NCI-H2107 treated with DMSO at 0.1 percent for 48 hours (cell line): ENCODE data around the gene PRDM2.

Experiments used
- DNase-seq: peaks from one replicate; lab custom pipeline; 2025; ENCODE audit not compliant: unreplicated experiment; lab: John Stamatoyannopoulos, UW

Gene PRDM2

DNA sequence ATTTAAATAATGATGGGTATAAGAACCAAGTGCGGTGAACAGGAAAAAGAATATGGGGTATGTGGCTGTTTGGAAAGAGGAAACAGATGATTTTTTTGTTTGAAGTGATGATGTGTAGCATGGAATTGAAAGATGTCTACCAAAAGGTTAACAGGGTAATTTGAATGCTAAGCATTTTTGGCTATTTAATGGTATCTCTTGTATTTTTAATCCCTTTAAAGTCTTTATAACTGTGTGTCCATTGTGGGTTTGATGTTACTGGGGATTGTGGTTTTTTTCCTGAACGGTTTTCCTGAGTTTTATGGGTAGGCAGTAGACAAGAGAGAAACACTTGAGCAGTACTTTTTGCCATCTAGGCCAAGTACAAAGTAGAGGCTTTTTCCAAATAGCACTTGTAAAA is 63.2 kb downstream of the PRDM2 start:
- DNase-seq = no peak

DNA sequence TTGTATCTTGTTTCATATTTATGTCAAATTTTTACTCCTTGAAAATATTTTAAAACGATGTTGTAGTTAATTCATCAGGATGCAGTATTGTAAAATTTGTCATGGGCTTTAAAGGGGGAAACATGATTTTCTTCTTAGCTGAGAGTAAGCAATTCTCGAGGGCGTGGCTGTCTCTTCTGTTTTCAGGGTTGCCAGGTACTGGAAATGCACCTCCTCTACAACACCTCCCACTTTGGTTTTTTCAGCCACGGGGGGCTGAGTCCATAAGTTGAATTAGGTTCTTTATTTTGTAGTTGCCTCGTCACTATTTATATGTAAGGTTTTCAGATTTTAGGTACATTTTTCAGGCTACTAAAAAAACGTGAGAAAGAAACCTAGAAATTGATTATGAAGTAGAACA is 64.0 kb downstream of the PRDM2 start:
- no peak for DNase-seq

DNA sequence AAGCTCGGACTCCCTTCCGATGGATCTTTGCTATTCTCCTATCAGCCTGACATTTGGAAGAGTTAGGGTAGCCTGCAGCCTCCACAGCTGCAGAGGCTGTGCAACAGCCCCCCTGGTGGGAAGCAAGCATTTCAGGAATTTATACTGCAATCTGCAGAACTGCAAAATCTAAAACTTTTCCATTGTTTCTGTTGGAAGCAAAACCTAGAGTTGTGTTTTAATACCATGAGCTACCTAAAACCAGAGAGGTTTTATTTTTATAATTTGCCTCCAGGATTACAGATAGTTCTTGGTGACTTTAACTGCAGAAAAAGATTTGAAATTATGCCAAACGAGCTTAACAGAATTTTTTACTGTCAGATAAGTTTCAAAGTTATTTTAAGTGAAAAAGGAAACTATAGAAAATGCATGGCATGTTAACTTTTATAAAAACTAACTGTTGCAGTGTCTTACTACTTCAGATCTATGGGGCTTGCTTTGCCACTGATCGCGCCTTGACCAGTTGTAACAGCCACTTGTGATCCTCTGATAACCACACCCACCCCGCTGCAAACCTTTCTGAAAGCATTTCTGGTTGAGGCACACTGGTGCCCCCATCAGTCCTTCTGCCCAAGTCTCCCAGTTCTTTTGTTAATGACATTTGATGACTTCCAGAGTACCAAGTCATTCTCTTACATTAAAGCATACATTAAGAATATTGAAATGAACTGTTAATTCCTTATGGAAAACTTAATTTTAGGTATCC is 64.8 kb downstream of the PRDM2 start:
- no peak for DNase-seq

DNA sequence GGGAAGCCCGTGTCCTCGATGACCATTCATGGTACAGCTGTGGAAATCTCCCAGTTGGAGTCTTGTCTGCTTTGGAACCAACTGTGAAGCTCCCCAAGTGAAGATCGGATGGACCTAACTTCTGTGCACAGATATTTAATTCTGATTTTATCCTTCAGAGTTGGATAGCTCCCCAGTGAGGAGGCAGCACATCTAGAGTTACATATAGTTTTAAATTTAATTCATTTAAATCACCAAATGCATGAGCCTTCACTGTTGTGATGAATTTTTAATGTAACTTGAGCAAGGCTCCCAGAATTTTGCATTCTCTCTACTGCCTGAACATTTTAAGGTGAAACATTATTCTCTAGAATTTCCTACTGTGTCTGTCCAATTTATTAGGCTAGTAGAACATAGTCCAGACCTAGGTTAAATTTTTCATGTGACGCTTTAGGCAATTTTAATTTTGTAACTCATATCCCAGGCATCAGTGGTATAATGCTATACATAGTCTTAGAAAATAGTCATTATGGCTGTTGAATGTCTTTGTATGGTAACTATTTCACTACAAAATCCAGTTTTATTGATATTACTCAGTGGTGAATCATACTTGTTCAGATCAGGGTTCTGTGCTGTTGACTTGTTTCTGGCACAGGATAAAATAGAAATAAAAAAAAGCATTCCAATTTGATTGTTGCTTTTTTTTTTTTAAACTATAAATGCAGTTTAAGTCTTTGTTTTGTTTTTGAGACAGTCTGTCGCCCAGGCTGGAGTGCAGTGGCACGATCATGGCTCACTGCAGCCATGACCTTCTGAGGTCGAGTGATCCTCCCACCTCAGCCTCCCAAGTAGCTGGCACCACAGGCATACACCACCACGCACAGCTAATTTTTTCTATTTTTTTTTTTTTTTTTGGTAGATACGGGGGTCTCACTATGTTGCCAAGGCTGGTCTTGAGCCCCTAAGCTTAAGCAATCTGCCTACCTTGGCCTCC is 66.9 kb downstream of the PRDM2 start:
- DNase-seq = no peak

DNA sequence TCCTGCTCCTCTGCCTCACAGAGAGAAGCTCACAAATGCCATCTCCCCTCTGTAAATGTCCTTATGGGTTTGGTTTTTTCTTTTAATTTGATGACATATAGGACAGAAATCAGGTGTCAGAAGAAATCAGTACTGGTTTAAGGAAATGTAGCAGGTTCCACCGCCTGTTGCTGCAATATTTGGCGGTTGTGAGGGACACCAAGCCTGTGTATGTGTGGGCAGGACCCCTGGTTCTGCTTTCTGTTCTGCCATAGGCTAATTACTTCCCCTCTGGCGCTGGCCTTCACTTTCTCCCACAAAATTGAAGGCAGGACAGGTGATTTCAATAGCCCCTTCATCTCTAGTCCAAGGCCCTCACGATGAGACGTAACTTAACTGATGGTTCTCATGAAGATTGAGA is 69.2 kb downstream of the PRDM2 start:
- DNase-seq = no peak

DNA sequence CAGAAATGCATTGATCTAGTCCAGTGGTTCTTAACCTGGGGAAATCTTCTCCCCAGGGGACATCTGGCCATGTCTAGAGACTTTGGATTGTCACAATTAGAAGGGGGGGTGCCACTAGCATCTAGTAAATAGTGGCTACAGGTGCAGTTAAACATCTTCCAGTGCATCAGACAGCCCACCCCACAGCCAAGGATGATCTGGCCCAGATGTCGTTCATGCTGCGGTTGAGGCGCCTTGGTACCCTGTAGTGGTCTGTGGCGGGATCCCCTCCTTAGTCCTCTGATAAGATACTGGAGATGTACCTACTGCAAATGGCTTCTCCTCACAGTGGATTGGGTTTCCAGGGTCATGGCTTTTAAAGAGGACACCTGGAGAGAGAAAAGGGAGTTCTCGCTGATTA is 69.8 kb downstream of the PRDM2 start:
- DNase-seq = no peak

DNA sequence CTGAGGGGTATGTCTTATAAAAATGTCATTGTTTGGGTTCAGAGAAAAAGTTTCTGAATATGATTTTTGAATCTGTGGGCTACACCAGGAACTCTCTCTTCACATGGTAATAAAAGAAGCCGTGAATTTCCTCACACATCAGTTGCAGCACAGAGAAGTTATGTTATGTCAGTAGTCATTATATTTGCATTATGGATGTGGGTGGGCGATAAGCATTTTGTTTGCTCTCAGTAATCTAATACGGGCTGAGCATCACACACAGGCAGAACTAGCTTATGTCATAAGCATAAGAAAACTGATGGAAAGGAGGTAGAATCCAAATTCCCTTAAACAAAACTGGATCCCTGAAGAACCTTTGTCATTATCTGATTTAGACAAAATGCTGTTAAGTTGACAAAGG is 70.8 kb downstream of the PRDM2 start:
- no peak for DNase-seq

DNA sequence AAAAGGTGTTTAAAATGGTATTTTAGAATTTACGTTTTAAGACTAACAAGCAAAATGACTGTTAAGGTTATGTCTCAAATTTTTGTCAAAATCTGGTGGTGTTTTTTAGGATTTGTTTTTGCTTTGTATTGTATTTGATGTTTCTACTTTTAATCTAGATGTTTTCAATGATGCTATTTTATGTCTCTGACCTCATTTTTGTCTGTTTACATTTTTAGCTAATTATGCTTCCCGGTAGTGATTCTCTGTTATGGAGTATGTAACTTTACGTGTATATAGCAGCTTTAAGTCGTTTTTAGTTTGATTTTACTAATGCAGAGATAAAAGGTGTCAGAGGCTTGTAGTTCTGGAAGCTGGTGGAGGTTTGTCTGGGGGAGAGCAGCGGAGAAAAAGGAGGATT is 71.8 kb downstream of the PRDM2 start:
- no peak for DNase-seq

DNA sequence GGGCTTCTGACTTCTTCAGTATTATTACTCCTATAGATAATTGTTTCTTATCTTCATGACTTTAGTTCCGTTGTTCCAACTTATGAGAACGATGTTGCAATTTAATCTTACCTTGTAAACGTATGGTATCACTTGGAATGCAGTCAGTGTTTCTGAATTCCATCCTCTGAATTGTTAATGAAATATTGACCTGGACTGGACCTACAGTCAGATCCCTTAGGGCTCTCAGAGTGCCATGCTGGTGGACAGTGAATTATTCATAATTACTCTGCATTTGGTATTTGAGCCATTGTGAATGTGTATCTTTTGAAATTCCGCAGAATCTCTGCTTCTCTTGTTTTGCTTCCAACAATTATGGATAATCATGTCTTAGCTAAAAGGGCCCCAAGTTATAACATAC is 72.3 kb downstream of the PRDM2 start:
- no peak for DNase-seq

DNA sequence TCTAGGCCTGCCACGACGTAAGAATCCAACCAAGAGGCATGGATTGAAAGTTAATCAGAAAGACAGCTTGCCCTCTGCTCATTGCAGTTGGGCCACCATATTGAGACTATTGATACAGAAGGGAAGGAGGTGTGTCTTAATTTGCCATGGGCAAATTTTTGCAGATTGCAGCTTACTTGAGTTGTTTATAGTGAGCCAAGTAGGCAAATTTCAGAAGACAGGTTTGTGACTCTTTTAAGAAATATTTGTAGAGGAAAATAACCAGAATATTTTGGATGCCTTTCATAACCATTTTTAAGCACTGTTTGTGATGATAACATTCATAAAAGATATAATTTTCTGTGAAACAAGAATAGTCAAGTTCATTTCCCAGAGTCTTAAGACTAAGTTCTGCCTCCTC is 74.1 kb downstream of the PRDM2 start:
- DNase-seq = no peak

DNA sequence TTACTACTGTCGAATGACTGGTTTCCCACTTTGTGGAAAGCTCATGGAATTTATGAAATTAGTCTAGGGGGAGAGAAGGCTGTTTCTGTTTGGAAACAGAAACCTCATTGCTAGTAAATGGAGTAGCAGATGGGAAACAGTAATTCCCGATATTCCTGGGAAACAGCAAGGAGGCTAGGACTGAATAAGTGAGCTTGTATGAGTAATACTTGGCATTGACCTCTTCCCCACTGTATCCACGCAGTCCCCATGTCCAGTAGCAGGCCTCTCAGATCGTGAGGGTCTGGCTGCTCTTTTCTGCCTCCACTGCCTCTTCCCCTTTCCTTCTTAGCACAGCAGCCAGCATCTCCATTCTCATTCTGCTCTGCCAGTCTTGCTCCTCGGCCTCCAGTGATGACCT is 75.5 kb downstream of the PRDM2 start:
- no peak for DNase-seq

DNA sequence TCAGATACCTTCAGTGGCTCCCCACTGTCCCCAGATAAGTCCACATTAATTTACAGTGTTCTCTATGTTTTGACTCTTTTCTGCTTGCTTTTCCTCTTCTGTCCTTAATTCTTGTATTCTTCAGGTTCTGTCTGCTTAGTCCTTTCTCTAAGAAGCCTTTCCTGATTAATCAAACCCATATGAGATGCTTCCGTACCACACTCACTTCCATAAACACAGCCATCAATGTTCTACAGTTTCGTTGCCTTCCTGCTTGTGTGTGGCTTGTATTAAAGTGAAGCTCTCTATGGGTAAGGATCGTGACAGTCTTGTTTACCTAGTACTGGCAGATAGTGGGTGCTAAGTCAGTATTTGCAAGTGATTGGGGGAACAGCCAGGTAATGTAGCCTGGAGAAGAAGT is 75.9 kb downstream of the PRDM2 start:
- no peak for DNase-seq

DNA sequence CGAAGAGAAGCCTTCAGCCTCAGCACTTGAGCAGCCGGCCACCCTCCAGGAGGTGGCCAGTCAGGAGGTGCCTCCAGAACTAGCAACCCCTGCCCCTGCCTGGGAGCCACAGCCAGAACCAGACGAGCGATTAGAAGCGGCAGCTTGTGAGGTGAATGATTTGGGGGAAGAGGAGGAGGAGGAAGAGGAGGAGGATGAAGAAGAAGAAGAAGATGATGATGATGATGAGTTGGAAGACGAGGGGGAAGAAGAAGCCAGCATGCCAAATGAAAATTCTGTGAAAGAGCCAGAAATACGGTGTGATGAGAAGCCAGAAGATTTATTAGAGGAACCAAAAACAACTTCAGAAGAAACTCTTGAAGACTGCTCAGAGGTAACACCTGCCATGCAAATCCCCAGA is 78.4 kb downstream of the PRDM2 start:
- no peak for DNase-seq

DNA sequence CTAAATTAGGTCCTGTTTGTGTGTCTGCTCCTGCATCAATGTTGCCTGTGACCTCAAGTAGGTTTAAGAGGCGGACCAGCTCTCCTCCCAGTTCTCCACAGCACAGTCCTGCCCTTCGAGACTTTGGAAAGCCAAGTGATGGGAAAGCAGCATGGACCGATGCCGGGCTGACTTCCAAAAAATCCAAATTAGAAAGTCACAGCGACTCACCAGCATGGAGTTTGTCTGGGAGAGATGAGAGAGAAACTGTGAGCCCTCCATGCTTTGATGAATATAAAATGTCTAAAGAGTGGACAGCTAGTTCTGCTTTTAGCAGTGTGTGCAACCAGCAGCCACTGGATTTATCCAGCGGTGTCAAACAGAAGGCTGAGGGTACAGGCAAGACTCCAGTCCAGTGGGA is 79.9 kb downstream of the PRDM2 start:
- no peak for DNase-seq

DNA sequence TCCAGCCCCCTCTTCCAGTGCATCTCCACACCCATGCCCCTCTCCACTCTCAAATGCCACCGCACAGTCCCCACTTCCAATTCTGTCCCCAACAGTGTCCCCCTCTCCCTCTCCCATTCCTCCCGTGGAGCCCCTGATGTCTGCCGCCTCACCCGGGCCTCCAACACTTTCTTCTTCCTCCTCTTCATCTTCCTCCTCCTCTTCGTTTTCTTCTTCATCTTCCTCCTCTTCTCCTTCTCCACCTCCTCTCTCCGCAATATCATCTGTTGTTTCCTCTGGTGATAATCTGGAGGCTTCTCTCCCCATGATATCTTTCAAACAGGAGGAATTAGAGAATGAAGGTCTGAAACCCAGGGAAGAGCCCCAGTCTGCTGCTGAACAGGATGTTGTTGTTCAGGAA is 80.8 kb downstream of the PRDM2 start:
- DNase-seq = no peak

DNA sequence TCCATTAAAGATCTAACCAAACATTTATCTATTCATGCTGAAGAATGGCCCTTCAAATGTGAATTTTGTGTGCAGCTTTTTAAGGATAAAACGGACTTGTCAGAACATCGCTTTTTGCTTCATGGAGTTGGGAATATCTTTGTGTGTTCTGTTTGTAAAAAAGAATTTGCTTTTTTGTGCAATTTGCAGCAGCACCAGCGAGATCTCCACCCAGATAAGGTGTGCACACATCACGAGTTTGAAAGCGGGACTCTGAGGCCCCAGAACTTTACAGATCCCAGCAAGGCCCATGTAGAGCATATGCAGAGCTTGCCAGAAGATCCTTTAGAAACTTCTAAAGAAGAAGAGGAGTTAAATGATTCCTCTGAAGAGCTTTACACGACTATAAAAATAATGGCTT is 81.2 kb downstream of the PRDM2 start:
- no peak for DNase-seq

DNA sequence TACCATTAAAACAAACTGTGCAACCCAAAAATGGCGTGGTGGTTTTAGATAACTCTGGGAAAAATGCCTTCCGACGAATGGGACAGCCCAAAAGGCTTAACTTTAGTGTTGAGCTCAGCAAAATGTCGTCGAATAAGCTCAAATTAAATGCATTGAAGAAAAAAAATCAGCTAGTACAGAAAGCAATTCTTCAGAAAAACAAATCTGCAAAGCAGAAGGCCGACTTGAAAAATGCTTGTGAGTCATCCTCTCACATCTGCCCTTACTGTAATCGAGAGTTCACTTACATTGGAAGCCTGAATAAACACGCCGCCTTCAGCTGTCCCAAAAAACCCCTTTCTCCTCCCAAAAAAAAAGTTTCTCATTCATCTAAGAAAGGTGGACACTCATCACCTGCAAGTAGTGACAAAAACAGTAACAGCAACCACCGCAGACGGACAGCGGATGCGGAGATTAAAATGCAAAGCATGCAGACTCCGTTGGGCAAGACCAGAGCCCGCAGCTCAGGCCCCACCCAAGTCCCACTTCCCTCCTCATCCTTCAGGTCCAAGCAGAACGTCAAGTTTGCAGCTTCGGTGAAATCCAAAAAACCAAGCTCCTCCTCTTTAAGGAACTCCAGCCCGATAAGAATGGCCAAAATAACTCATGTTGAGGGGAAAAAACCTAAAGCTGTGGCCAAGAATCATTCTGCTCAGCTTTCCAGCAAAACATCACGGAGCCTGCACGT is 82.1 kb downstream of the PRDM2 start:
- no peak for DNase-seq

DNA sequence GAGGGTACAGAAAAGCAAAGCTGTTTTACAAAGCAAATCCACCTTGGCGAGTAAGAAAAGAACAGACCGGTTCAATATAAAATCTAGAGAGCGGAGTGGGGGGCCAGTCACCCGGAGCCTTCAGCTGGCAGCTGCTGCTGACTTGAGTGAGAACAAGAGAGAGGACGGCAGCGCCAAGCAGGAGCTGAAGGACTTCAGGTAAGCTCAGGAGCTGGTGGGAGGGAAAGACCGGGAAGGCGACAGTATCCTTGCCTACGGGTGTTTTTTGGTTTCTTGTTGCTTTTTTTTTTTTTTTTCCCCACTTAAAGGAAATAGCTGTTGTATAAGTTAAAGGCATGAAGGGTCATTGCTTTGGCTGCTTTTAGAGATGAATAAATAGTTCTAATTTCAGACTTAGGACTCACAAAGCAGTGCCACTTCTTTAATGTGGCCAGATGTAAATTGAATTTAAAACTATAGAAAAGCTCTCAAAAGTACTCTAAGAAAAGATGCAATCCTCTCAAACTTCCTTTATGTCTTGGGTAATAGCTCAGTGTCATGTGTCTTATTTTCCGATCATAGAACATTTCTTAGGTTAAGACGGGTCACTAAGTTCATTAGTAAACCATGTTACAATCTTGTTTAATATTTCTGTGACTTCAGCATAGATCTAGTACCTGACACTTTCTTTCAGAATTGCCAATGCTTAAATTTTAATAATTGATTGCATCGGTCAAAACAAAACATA is 82.8 kb downstream of the PRDM2 start:
- DNase-seq = no peak

DNA sequence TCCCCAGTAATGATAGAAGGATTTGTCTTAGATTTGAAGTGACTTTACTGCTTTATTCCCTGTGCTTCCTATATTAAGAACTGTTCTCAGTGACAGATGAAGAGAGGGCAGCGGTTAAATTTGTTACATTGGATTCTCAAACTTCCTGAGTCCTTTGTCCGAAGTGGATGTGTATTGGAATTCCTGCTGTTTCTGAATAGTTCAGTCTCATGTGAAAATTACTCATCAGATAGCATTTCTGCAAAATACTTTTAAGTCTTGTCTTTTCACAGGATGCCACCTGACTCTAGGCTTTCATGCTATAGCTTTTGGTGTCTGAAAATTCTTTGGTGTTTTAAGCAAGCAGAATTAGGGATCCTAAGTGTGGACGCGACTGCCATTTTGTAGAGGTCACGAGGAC is 83.6 kb downstream of the PRDM2 start:
- DNase-seq = no peak

DNA sequence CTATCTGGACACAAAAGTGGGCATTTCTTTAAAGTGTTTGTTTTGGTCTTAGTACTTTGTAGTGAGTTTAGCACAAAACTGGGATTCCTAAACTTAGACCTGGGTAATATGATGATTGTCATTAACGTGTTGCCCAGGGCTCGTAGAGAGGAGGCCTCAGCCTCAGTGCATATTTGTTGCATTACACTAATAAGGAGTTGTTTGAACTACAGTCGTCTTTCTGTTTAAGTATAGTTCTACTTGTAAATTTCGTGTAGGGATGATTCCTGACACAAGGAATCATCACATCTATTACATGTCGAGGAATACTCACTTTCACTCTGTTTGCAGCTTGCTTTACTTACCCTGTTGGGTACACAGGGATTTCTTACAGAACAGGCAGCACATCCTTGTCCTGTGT is 85.0 kb downstream of the PRDM2 start:
- no peak for DNase-seq

DNA sequence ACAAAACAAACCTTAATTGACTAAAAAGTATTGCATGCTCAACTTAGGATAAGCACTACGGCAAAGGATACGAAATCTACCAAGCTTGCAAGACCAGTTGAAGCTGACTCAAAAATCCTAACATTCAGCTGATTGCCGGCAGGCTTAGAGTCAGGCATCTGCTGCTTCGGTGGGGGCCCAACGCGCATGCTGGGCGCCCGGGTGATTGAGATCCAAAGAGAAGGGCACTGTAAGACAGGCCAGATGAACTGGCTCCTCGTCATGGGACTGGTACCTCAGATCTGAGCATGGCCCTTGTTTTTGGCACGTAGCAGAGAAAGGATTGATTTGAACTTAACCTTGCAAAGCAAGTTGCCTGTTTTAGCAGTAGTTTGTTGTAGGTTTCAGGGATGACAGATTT is 86.6 kb downstream of the PRDM2 start:
- DNase-seq = no peak
